ENCODE results near the gene IFNAR2.

The IFNAR2 gene

DNA sequence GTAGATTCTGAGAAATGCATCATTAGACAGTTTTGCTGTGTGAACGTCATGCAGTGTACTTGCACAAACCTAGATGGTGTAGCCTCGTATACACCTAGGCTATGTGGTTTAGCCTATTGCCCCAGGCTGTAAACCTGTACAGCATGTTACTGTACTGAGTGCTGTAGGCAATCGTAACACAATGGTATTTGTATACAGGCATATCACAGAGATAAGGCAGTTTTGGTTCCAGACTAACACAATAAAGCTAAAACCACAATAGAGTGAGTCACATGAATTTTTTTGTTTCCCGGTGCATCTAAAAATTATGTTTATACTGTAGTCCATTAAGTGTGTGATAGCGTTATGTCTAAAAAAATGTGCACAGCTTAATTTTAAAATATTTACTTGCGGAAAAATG is 43.3 kb downstream of the IFNAR2 start:
- TF ChIP-seq, protein P1, sequence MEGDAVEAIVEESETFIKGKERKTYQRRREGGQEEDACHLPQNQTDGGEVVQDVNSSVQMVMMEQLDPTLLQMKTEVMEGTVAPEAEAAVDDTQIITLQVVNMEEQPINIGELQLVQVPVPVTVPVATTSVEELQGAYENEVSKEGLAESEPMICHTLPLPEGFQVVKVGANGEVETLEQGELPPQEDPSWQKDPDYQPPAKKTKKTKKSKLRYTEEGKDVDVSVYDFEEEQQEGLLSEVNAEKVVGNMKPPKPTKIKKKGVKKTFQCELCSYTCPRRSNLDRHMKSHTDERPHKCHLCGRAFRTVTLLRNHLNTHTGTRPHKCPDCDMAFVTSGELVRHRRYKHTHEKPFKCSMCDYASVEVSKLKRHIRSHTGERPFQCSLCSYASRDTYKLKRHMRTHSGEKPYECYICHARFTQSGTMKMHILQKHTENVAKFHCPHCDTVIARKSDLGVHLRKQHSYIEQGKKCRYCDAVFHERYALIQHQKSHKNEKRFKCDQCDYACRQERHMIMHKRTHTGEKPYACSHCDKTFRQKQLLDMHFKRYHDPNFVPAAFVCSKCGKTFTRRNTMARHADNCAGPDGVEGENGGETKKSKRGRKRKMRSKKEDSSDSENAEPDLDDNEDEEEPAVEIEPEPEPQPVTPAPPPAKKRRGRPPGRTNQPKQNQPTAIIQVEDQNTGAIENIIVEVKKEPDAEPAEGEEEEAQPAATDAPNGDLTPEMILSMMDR (IDR thresholded peaks at IDR 0.05; ENCODE audit: low read length, missing control alignments), result no peak
- no peak overlapping the region for H3K4me3 ChIP-seq (replicated peaks; ENCODE audit: low read depth, low read length)
- peak; percentile 64 for DNase-seq (ENCODE audit: low read depth)

DNA sequence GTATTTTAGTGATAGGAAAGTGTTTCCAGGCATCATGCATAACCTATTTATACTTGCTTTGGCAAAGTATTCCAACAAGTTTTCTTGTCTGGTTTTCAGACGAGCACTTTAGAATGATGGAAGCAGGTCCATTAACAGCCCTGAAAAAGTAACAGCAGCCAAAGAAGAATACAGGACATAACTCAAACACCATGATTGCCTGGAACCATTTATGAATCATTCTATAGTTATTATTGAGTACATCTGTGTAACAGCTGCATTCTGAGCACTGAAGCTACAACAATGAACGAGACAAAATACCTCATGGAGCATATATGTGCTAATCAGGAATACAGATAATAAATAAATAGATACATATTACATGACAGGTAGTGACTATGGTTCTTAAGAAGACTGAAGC is 49.0 kb downstream of the IFNAR2 start:
- TF ChIP-seq, protein P1 (IDR thresholded peaks at IDR 0.05; ENCODE audit: low read length, missing control alignments), result no peak
- no peak overlapping the region for H3K4me3 ChIP-seq (replicated peaks; ENCODE audit: low read depth, low read length)
- no peak for DNase-seq (ENCODE audit: low read depth)

DNA sequence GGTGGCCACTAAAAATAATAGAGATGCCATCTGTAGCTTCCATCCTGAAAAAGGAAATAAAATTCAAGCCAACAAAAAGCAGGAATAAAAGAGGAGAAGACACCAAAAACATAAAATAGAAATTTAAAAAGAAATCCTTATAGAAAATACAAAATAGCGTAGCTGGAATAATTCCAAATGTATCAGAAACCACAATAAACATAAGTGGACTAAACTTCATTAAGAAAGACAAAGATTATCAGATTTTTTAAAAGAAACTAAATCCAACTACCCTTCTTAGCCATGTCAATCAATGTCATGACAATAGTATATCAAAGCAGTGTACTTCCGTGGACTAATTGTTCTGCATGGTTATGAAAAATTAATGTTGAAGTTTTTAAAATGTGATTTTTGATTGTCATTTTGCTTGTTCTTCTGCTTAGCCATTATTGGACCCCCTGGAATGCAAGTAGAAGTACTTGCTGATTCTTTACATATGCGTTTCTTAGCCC is 49.6 kb downstream of the IFNAR2 start:
- no peak overlapping the region for H3K4me3 ChIP-seq (replicated peaks; ENCODE audit: low read depth, low read length)
- TF ChIP-seq, protein P1 (IDR thresholded peaks at IDR 0.05; ENCODE audit: low read length, missing control alignments), result no peak
- DNase-seq (ENCODE audit: low read depth), result no peak

Data from fibroblast of pulmonary artery (primary cell).